DOHH2 (cell line): ENCODE data around the gene CDC25B.

Experiments used
- EZH2phosphoT487 ChIP-seq: fragments of 200-600 bp; sonication (generic); IDR thresholded peaks from 2 replicates; pipeline ENCODE4 v1.6.1; 2017; ENCODE audit warnings: borderline replicate concordance, mild to moderate bottlenecking, antibody characterized with exemption, low read length, moderate library complexity, mixed read lengths
- TF ChIP-seq, protein P1 (sequence below): fragments of 200-600 bp; sonication (generic); IDR thresholded peaks from one replicate; pipeline ENCODE4 v1.5.1; 2014; ENCODE audit warnings: antibody characterized with exemption, mild to moderate bottlenecking, low read depth, low read length; ENCODE audit not compliant: poor library complexity, severe bottlenecking

DNA sequence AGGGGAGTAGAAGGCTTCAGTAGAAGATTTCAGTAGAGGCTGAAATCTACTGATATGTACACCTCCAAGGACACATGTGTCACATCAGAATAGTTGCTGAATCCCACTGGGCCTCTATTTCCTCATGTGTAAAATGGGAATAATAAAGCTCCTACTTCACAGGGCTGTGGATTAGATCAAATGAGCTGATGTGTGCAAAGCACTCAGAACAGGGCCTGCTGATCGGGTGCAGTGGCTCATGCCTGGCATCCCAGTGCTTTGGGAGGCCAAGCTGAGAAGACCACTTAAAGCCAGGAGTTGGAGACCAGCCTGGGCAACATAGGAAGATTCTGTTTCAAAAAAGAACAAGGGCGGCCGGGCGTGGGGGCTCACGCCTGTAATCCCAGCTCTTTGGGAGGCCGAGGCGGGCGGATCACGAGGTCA is 16.2 kb downstream of the CDC25B start:
- no peak for TF ChIP-seq EZH2phosphoT487
- TF ChIP-seq, protein P1, sequence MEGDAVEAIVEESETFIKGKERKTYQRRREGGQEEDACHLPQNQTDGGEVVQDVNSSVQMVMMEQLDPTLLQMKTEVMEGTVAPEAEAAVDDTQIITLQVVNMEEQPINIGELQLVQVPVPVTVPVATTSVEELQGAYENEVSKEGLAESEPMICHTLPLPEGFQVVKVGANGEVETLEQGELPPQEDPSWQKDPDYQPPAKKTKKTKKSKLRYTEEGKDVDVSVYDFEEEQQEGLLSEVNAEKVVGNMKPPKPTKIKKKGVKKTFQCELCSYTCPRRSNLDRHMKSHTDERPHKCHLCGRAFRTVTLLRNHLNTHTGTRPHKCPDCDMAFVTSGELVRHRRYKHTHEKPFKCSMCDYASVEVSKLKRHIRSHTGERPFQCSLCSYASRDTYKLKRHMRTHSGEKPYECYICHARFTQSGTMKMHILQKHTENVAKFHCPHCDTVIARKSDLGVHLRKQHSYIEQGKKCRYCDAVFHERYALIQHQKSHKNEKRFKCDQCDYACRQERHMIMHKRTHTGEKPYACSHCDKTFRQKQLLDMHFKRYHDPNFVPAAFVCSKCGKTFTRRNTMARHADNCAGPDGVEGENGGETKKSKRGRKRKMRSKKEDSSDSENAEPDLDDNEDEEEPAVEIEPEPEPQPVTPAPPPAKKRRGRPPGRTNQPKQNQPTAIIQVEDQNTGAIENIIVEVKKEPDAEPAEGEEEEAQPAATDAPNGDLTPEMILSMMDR, result no peak
